Stimulated activated naive CD8-positive, alpha-beta T cell treated with anti-CD3 and anti-CD28 coated beads, Interleukin-15, Interleukin-2, amounts not matched to agents 100 U/mL and 50 U/mL, for 24 hours (primary cell): Measurements from ENCODE around the gene CAPRIN2.

Source experiments
- ATAC-seq: fragments of 150-1000 bp; cut with Tn5 transposase; one replicate; pipeline ENCODE4 v1.10.0; 2021
- DNase-seq: peaks from one replicate; pipeline ENCODE4 v3.0.0; 2021

The CAPRIN2 gene

DNA sequence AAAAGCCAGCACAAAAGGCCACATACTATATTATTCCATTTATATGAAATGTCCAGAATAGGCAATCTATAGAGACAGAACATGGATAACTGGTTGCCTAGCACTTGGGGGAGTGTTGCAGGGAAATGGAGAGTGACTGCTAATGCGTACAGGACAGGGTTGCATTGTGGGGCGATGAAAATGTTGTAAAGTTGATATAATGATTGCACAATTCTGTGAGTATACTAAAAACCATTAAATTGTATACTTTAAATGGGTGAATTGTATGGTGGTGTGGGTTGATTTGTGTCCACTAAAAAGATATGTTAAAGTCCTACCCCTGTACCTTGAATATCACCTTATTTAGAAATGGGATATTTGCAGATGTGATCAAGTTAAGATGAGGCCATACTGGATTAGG is 7.0 kb upstream of the CAPRIN2 start:
- ATAC-seq (no peak), DNase-seq (no peak)

DNA sequence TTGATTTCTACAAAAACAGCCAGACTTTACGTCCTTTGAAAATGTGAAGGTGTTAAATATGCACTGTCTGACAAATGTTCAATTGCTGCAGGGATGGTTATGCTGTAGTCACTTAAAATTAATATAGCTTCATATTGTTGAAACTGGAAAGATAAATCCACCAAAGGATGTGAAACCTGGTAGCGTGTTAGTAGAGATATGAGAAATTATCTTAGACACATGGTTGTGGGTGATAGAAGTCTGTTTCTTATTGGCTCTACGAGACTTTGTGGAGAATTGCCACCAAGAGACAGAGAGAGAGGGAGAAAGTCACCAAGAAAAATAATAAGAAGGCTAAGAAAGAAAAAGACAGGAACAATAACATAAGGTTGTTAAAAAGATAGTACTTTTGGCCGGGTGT is 2.6 kb upstream of the CAPRIN2 start:
- no peak for ATAC-seq

DNA sequence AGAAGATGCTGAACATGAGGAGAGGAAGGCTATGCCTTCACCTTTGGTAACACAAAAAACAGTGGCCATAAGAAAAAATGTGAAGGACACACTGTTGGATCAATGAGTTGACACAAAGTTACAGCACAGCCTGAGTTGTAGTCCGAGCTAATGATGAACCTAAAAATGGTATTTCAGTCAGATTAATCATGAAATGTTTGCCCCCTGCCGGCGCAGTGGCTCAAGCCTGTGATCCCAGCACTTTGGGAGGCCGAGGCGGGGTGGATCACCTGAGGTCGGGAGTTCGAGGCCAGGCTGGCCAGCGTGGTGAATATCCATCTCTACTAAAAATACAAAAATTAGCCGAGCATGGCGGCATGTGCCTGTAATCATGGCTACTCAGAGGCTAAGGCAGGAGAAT is 1.3 kb upstream of the CAPRIN2 start:
- ATAC-seq (no peak), DNase-seq (peak; percentile 5)

More for the DNA sequence above, 2.6 kb upstream of the CAPRIN2 start:
- no peak for DNase-seq

DNA sequence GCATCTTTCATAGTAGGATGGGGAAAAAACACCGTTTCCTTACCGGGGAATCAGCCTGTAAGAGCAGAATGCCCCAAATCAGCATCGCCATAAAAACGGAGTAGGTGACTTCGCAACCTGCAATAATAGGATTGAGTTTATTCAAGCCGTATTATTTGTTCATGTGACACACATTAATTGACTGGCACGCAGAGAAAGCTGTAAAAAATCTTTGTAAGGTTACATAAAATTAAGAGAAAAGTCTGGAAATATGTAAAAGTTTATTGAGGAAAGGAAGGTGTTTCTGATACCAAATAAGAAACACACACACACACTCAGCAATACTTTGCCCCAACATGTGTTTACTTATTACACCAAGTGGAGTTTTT is 628 bp upstream of the CAPRIN2 start:
- DNase-seq (no peak), ATAC-seq (no peak)

DNA sequence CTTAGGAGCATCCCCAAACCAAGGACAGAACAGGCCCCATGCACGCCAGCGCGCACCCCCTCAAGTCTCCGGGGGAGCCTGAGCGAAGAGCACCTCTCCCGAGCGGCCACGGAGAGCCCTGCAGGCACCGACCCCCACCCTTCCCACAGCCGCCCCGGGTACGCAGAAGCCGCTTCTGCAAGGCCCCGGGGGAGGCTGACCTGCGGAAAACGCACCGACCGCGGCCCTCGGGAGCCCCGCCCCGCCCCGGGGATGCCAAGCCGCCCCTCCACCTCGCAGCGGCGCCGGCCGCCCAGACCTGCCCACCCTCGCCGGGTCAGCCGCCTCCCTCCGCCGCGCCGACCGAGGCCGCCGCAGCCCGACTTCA is 385 bp downstream of the CAPRIN2 start:
- ATAC-seq (no peak), DNase-seq (no peak)

DNA sequence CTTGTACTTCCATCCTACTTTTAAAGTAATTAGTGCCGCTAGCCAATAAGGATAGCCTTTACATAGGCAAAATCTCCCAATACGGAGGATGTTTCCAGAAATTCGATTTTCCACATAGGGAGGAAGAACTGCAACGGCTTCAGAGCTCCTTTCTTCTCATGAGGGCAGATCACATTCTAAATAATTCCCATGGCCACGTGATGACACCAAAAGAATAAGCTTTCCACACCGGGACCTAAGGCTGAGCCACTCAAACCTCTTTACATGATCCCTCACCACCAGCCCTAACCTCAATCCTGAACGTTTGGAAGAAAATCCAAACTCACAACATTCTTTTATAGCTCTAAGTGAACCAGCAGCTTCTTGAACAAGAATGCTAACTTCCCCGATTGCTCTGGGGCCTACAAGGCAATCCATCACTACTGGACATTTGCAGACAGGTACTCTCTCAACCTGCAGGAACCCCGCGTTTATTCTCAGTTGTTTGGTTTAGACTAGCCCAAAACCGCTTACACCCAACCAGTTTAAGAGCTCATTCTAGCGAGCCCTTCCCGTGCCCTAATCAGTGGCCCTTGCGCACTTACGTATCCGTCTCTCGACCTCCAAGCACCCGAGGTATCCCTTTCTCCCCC is 884 bp downstream of the CAPRIN2 start:
- no peak for DNase-seq
- ATAC-seq, result no peak

DNA sequence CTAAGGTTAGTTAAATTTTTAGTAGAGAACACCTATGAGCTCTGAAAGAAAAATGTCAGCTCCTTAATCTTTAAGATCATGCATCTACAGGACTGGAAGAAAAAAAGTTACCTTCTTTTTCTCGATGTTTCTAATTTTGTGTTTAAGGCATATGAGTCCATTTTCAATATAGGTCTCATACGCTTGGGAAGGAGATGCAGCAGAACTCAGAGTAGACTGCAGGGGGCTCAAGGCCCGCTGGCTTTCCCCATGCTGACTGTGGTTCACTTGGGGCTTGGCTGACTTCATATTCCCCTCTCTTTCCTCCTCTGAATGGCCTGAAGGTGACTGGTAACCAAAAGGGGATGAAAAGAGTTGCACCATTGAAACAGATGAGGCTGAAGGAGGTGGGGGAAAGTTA is 1.5 kb downstream of the CAPRIN2 start:
- DNase-seq (peak; percentile 18), ATAC-seq (no peak)

DNA sequence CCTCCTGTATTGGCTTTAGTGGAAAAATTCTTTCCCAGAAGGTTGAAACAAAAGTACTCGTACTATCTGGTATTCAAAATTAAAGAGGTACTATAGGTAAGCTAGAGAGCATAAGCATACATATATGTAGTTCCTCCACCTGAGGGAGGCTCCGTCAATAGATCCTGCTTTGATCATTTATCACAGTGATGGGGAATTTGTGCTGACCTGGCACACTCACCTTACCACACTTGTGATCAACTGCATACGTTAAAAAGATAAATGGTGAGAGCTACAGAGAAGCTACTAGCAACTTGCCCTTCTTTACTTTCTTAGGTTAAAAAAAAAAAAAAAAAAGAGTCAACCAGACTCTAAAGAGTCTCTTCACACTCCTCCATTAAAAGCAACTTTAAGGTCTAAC is 2.5 kb downstream of the CAPRIN2 start:
- DNase-seq, result no peak

DNA sequence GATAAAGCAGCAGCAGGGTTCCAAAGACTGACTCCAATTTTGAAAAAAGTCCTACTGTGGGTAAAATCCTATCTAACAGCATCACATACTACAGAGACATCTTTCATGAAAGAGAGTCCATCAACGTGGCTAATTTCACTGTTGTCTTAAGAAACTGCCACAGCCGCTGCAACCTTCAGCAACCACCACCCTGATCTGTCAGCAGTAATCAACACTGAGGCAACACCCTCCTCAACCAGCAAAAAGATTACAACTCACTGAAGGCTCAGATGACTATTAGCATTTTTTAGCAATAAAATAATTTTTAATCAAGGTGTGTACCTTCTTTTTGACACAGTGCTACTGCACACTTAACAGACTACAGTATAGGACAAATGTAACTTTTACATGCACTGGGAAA is 6.6 kb downstream of the CAPRIN2 start:
- no peak for DNase-seq
- no peak for ATAC-seq

More for the DNA sequence above, 2.5 kb downstream of the CAPRIN2 start:
- no peak for ATAC-seq

DNA sequence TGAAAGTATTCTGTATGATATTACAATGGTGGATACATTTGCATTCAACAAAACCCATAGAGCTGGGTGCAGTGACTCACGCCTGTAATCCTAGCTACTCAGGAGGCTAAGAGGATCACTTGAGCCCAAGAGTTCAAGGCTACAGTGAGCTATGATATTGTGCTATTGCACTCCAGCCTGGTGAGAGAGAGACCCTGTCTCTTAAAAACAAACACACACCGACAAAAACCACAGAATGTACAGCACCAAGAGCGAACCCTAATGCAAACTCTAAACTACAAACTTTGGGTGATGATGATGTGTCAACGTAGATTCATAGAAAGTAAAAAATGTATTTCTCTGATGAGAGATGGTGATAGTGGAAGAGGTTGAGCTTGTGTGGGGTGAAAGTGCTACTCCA is 8.6 kb downstream of the CAPRIN2 start:
- no peak for ATAC-seq
- no peak for DNase-seq

DNA sequence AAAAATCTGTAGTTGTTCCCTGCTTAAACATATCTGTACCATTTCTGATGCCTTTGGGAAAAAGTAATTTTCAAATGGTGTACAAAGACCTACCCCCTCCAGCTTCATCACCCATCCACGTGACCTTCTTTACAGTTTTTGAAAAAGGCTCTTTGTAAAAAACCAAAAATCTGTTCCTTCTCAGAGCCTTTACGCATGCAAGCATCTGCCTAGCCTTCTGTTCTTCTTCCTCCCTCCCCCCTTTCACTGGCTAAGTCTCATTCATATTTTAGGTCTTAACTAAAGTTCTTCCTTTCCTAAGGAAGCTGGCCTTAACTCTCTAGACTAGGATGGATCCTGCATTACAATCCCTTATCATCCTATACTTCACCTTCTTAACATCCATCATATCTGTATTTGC is 10.4 kb downstream of the CAPRIN2 start:
- ATAC-seq (no peak), DNase-seq (no peak)

DNA sequence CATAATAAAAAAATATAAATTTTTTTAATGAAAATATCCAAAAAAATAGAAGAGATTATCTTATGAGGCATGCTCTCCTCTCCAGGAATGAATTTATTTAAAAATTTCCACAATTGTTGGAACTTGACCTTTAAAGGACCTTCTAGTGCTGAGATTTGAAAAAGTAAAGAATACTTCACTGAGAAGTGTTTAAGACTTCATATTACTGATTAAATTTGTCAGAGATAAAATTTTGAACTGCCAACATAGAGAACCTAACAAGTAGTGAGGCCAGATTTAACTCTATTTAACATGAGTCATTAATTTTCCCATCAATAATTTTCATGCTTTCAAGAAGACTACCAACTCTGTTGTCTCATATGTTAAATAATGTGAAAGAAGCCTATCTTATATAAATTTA is 14.5 kb downstream of the CAPRIN2 start:
- no peak for DNase-seq
- ATAC-seq, result no peak

DNA sequence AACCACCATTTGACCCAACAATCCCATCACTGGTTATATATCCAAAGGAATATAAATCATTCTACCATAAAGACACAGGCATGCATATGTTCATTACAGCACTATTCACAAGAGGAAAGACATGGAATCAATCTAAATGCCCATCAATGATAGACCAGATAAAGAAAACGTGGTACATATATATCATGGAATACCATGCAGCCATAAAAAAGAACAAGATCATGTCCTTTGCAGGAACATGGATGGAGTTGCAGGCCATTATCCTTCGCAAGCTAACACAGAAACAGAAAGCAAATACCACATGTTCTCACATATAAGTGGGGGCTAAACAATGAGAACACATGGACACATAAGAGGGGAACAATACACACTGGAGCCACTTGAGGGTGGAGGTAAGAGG is 15.7 kb downstream of the CAPRIN2 start:
- no peak for DNase-seq
- ATAC-seq, result no peak

DNA sequence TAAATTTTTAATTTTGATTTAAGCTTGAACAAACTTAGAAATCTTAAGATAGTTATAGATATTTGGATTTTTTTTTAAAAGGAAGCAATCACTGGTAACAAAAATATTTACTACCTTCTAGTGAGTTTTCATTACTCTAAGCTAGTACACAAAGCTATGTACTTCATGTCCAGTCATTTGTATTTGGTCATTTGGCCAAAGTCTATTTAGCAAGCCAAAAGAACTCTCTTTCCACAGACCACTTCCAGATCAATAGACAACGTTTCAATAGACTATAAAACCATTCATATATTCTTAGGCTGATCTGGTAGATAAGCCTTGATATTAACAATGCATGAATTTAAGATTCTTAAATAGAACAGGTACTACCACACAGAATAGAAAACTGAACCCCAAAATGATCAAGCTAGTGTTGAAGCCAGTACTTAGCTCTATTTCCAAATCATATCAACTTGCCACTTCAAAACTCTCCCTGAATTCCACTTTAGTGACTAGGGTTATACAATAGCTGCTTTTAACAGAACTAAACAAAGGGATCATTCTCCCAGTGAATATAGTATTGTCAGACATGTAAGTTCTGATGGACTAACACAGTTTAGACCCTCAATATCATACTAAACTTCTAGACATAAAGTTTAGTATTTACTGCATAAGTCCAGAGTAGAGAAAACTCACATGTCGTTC is 21.7 kb downstream of the CAPRIN2 start:
- ATAC-seq (no peak), DNase-seq (no peak)

DNA sequence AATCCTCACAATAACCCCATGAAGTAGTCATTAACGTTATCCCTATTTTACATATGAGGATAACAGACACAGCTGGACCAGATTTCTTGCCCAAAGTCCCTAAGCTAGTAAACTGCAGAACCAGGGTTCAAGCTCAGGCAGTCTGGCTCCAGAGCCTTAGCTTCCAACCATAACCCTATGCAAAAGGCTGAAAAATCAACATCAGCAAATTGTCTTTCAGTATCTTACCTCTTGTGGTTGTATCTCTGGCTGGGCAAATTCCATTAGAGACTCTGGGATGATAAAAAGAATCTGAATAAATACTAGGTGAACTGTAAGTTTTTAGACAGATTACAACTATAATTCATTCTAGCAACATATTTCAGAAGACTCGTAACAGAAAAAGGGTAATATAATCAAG is 24.7 kb downstream of the CAPRIN2 start:
- ATAC-seq (no peak), DNase-seq (no peak)

DNA sequence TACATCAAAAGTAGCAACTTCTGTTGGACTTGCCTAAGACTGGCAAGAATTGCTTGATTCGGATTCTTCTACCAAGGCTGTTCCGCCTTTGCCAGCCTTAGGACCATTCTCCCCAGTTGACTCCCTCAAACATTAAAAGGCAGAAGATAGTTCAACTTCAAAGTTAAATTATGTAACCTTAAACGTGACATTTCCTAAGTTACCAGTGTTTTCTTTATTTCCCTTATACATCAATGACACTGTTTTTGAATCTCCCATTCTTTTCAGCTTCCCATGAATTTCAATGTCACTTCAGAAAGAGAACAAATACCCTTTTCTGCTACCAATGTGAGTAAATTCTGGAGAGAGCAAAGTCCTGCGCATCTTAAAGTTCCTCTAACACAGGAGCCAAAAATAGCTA is 25.2 kb downstream of the CAPRIN2 start:
- no peak for DNase-seq
- no peak for ATAC-seq

DNA sequence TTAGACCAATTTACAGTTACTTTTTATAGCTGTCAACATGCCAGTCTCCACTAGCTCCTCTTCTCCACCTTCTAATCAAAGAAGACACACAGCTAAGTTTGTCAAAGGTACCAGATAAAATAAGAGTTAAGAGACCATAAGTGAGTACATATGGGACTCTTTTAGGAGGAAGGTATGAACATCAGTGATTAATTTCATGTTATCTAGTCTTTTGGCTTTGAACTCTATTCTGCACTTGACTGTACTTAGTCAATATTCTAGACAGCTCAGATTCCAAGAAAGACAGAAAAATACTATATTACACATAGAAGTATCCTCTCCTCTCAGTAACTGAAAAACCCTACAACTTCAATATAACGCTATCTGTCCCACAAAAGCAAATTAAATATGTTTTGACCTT is 28.1 kb downstream of the CAPRIN2 start:
- no peak for ATAC-seq
- no peak for DNase-seq

DNA sequence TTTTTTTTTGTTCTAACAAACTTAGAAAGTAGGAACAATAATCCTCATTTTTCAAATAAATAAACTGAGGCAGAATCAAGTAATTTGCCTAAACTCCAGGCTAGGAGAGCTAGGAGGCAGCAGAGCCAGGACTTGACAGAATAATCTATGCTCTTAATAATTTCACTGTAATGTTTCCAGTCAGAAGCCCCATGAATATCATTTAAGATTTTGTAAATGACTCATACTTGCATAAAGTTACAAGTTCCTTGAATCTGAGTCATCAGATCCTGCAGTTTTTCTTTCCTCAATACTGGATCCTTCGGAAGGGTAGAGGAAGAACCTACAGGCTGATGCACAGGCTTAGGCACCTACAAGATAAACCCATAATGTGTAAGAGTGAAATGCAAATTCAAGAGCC is 29.0 kb downstream of the CAPRIN2 start:
- ATAC-seq (no peak), DNase-seq (no peak)

DNA sequence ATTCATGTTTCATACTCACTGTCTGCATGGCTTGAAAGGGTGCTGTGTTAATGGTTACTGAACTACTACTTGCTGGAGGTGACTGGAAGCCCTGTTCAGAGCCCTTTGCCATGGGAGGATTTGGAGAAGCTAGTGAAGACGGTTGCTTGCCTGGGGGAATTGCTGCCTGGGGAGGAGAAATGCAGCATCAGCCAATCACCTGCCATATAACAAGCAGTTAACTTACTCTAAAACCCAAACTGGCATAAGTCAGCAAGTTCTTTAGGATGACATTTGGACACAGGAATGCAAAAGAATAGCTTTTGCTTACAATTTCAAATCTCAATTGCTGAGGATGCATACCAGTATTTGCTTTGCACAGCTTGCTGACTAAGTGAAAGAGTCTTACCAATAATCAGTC is 35.7 kb downstream of the CAPRIN2 start:
- ATAC-seq (no peak), DNase-seq (no peak)

DNA sequence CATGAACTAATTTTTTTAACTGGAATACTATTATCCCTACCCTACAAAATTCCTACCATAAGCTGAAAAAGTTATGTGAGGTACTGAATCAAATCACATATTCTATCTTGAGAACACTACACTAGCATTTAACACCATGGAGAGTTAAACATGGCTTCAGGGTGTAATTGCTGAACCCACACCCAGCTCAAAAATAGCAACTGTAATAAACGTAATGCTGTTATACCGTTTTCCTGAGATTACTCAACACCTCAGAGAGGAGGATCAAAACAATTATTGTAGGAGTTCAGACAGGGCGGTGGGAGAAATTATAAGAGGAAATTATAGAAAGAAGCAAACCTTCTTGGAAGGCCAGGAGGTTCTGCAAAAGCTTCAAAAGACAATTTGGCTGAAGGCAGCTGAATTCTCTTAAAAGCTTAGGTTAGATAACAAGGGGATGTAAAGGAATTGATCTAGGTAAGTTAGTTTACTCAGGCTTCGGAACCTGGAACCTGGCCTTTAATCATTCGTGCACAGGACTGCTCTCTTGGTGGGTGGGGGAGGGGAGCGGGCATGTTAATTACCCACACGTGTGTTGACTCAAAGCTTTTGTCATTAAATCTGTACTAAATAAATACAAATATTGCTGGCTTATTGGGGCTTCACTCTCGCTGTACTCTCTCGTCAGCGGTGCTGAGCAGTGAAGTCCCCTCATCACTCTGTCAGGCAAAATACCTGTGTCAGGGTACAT is 47.0 kb downstream of the CAPRIN2 start:
- DNase-seq (no peak), ATAC-seq (no peak)

DNA sequence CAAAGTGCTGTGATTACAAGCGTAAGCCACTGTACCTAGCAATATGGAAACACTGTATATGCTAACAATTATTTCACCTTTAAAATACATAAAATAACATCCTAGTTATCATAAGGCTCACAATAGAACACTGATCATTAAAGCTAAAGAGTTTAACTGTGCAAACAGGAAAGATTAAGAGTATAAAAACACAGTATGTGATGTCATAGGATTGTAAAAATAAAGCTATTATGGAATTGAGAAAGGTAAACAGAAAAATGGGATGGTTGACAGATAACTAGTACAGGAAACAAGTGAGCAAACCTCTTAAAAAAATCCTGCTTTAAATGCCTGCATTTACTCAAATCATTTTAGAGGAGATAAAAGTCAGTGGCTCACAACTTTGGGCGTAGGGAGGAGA is 48.3 kb downstream of the CAPRIN2 start:
- DNase-seq (no peak), ATAC-seq (no peak)

DNA sequence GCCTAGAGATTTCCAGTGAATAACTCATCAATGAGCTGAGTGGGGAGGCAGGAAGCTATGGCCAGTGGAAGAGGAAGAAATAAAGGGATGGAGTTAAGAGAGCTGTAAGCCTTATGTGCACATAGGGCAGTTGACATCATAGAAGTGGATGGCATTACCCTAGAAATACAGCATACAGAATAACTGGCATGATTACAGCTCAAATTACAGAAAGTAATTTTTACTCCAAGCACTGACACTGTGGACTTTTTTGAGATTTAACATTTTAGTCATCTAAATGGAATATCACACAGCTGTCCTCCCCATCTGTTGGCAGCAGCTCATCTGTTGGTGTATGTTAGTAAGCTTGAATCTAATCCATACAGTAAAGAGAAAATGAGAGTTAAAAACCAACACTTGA is 53.7 kb downstream of the CAPRIN2 start:
- DNase-seq, result no peak
- no peak for ATAC-seq

DNA sequence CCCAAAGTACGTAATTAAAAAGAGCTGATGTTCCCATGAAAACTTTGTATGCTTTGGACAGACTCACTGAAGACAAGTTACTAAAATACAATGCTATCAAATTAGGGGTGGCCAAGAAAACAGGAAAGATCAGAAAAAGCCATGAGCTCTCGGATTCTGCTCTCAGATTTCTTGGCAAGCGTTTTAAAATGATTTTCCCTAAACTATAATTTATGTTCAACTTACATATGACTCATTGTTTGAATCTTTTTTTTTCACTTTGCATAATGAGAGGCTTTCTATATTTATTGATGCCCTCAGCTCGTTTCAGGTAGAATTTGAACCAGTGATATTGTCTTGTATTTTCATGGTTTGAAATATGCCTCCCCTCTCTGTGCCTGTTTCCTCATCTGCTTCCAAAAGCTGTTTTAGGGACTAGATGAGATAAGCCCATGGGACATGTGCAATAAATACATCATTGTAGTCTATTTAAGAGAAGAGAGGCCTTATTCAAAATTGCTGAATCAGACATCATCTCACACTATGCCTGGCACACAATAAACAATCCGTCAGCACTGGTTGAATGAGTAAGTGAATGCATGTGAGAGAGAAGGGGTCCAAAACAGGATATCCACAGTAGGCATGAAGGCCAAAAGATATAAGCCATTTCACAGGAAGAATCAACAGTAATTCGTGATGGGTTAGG is 54.4 kb downstream of the CAPRIN2 start:
- DNase-seq (no peak), ATAC-seq (no peak)
